ENCODE results near the gene HOXA6. TPM values are rescaled to one million over a fixed set of nuclear protein-coding genes. Genes with fewer than 3 reads are reported as not detected.

Gene HOXA6
- total RNA-seq, 1 donor from 2014 or later = not detected

DNA sequence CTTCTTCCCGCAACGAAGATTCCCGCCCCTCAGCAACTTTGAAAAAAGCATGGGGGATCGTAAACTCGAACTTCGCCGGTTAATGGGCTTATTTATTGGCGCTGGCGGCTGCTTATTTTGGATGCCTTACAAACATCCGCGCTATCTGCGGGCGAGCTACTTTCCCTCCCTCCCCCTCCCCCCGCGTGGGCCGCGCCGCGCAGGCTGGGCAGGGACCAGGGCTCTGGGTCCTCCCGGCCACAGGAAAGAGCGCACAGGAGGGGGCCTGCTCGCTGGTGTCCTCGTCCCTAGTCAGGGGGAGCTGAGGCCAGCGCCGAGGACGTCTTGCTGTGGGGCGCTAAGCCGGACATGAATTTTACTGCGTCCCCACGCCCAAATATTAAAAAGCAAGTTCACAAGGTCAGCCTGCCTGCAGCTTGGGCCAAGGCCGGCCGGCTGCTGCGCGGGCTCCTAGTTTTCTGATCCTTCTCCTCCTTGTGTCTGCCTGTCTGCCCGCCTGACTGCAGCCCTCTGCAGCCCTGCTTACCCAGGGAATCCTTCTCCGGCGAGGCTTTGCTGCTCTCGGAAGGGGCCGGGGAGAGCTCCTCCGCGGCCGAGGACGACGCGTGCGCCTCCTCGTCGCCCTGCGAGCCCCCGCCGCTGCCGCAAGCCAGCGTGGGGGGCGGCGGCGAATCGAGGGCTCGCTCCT, 25.4 kb upstream of the HOXA6 start:
- no peak for DNase-seq

DNA sequence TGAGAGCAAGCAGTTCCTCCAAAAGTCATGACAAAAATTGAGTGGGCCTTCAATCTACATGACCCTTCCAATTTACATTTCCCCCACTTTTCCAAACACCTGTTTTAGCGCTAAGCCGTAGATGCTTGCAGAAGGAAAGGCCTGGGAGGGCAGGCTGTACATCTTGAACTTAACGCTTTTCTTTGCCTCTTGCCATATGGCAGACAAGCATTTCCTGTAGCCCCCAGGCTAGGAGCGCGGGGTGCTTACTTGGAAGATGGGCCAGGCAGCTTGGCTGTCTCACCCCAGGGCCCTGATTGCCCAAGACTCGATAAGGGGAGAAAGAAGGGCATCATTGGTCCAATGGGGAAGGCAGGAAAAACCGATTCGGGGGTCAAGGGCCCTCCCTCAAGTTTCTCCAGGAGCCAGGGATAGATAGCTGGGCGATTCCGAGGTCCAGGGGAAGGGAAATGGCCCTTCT, 24.8 kb upstream of the HOXA6 start:
- no peak for DNase-seq

DNA sequence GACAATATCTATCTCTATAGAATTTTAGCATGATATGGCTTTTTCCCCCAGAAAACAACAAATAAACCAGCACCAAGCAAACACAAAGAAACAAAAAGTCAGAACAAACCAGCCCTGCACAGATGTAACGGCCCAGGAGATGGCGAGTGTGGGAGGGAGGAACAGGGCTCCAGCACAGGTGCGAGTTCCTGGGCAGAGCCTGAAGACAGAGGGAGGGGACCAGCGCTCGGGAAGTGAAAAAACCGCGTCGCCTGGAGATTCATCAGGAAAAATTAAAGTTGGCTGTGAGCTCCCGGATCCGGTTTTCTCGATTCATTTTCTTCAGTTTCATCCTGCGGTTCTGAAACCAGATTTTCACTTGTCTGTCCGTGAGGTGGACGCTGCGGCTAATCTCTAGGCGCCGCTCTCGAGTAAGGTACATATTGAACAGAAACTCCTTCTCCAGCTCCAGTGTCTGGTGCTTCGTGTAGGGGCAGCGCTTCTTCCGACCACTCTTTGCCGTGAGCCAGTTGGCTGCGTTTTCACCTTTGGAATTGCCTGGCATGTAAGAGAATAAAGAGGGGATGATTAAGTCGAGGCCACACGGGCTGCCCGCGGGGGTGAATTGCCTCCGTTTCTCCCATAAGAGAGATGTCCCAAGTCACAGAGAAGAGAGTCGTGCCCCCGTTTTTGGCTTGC, 24.2 kb upstream of the HOXA6 start:
- no peak for DNase-seq

DNA sequence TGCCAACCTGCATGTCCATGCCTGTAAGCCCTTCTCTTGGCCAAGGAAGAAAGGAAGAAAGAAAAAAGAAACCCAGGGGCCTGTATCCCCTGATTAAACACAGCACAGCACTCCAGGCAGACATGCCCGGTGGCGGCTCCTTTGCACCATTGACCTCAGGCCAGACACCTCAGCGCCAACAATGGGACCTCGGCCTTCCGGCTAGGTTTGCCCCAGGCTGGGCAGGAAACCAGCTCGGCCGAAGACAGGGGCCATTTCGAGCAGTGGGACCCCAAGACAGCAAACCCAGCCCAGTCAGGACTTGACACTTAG, 23.7 kb upstream of the HOXA6 start:
- no peak for DNase-seq

DNA sequence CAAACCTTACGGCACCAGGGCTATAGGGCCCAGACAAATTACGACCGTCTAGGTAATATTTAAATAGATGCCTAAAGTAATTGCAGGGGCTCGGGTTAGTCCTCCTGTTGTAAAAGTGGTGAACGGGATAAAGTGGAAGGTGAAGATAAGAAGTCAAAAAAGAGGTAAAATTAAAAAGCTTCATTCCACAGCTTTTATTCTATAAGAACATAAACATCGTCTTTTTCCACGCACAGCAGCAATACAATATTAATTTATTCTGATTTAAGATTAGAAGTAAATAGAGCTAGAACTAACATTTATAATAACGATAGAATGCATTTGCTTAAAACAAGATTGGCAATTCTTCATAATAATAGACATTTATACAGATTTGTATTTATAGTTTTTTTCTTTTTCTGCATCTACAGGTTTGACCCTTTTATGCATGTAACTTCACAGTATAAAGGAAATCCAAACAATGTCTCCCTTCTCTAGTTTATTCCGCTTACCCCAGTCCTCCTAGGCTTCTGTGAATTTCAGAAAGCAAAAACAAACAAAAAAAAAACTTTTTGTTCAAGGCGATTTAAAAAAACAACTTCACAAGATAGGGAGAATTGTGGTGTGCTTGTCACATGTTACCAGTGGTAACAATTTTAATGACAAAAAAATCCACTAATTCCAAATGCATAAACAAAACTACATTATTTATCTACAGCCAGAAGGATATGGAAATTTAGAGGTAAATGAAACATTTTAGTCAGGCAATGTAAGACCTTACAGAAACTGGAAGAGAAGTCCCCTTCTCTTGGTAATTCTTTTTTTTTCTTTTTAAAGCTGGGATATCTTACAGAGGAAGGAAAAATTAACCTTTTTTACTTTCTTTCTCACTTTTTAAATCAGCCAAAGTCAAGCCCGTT, 23.1 kb upstream of the HOXA6 start:
- DNase-seq = no peak

DNA sequence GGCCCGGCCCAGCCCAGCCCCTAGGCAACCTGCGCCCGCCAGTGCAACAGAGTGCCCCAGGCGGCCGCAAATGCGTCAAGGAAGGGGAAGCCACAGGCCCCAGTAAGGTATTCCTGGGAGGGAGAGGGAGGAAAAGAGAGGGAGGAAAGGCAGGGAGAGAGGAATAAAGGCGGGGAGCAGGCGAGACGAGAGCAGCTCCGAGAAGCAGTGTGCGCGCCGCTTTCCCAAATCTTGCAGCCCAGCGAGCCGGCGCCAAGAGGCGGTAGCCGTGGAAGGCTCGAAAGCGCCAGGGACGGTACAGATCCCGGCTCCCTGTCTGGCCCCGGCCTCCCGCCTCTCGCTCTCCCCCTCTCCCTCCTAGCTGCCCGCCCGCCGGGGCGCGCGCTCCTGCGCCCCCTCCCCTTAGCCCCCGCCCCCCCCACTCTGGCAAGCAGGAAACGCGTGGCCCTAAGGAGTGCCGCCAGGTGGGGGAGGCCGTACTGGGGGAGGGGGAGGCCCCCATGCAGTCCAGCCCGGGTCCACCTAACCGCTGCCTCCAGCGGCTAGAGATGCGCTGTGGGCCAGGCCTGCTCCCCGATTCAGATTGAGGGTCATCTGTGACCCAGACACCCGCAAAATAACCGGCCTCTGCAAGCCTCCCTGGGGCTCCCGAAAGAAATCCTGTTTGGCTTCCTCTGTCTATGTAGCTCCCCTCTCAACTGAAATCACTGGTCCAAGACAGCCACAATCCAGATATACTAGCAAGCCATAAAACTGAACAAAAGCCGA, 22.3 kb upstream of the HOXA6 start:
- no peak for DNase-seq

DNA sequence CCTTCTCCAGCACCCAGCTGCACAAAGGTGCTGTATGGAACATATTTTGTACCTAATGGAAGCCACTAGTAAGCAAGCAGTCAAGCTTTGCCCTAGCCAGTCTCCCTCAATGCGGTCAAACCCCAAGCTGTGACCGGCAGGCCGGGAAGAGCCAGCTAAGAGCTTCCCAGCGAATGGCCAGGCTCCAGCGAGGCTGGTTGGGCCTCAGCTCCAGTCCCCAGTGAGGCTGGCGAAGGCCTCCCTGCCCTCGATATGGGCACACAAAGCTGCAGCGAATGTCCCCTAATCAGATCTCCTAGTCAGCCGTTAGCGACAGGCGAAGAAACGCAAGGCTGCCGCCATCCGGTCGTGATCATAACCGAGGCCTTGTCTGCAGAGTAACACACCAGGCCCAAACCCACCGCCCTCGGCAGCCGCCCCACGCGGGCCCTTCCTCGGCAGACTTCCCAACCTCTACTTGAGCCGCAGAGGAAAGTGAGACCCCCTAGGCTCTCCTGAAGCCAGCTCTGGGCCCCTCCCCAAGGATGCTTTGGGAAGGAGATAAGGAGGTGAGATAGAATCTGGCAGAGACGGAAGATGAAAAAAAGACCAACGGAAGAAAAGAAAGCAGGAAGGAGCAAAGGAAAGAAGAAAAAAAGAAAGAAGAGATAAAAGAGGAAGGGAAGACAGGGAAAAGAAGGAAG, 20.8 kb upstream of the HOXA6 start:
- no peak for DNase-seq

DNA sequence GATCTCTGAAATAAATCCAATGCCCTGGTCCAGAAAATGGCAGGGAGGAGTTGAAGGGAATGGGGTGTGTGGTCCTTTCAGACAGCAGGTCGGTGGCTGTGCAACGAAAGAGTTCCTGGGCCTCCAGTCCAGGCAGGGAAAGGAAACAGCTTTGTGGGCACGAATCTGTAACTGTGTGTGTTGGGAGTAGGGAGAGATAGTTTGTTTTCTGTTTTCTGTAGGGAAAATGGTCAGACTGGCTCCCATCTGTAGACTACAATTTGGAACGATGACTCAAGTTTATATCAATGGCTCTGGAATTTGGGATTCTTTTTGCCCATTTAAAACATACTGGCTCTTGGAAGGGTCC, 20.3 kb upstream of the HOXA6 start:
- no peak for DNase-seq

DNA sequence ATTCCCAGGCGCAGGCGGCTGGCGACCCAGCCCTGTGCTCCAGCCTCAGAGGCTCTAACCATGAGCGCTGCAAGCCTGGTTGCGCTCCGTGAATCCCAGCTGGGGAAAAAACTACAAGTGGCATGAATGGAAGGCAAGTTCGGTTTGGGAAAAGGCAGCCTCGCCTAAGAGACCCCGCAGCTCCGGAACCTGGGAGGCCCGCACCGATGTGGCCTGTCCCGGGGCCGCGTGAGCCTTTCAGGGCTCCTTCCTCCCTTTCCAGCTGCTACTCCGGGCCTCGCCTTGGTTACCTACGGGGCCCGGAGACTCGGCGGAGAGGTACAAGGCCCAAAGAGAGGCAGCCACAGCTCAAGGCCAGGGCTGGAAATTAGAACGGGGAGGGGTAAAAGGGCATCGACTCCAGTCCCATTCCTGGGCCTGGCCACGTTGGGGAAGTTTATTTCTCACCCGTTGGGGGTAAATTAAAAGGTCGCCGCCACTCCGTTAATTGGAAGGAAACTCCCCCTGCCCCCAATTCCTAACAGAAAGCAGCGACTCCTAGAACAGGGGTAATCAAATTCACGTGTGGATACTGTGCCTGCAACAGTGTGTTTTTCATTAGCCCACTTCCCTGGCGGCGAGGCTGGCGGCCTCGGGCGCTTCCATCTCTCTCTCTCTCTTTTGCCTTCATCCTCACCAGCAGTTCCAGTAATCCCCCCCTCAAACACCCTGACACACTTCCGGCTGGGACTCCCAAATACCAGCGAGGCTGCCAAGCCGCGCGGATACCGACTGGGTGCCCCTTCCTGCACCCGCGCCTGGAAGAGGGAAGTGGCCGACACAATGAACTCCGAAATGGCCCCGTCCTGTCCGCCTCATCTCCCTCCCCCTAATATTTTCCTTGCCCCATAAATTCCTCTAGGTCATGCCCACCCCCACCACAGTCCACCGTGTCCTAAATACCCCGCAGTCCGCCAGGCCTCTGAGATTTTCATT, 19.2 kb upstream of the HOXA6 start:
- no peak for DNase-seq

DNA sequence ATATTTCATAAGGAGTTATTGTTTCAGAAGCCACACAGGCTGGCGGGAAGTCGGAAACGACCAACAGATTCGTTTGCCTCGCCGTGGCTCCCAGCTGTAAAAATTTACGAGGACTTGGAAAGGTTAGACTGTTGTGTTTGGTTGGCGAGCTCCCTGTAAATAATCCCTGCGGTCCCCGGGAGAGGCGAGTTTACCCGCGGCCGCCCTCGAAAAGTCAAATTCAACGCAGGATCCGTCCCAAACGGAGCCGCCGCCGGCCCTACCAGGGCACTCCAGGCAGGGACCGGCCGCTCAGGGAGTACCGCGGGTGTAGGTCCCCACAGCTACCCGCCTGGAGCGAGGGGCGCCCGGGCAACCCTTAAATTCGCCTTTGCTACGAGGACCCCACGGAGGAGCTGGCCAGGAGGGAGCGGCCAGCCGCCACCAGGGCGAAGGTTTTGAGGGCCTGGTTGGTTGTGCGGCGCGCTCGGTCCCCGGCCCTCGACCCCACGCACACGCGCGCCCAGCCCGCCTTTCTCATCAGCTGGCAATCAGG, 18.5 kb upstream of the HOXA6 start:
- DNase-seq = no peak

DNA sequence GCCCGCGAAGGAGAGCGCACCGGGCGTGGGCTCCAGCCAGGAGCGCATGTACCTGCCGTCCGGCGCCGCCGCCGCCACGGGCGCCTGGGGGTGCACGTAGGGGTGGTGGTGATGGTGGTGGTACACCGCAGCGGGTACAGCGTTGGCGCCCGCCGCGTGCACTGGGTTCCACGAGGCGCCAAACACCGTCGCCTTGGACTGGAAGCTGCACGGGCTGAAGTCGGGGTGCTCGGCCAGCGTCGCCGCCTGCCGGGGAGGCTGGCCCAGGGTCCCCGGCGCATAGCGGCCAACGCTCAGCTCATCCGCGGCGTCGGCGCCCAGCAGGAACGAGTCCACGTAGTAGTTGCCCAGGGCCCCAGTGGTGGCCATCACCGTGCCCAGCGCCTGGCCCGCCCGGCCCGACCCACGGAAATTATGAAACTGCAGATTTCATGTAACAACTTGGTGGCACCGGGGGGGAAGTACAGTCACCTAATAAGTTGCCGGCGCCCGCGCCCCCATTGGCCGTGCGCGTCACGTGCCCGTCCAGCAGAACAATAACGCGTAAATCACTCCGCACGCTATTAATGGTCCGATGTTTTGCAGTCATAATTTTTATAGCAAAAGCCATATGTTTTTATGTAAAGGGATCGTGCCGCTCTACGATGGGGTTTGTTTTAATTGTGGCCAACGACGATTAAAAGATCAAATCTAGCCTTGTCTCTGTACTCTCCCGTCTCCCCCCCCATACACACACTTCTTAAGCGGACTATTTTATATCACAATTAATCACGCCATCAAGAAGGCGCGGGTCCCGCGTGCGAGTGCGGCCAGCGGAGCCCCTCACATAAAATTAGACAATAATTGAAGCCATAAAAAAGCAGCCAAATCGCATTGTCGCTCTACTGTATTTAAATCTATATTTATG, 17.8 kb upstream of the HOXA6 start, which contains the start of gene HOXA9:
Gene HOXA9, minus strand, starts transcription at position 449 of the 907 bp plus-strand sequence. Its CDS starts 80 bp downstream, at position 369.
- no peak for DNase-seq

DNA sequence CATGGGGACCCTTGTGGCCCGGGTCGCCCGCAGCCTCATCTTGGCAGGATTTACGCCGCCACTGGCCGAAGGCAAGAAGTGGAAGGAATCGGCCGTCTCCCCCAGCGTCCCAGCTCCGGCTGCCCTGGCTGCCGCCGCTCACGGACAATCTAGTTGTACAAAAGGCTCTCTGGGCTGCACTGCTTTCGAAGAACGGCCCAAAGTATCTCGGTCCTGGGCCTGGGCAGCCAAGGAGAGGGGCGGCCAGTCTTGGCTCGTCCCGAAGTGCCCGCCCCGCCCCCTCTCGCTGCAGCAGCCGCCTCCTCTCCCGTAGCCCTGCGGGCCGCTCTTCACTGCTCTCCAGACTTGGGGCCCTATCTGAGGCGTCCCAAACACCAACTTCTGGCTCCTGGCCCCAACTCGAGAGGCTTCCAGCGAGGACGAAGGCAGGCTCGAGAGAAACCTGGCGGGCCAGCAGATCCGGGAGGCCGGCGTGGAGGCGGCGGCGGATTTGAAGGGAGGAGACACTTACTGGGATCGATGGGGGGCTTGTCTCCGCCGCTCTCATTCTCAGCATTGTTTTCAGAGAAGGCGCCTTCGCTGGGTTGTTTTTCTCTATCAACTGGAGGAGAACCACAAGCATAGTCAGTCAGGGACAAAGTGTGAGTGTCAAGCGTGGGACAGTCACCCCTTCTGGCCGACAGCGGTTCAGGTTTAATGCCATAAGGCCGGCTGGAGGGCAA, 17.0 kb upstream of the HOXA6 start:
- no peak for DNase-seq

DNA sequence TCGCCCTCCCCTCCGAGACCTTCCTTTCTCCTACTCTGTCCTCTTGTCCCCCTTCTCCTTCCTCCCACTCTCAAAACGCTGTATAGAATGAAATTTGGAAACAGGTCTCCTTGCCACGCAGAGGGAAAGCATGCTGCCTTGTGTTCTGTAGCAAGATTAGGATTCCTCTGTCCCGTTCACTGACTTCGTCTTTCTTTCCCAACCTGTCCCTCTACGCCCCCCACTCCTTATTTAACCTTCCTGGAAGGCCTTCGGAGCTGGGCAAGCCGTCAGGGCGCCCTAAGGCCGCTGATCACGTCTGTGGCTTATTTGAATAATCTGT, 16.4 kb upstream of the HOXA6 start:
- DNase-seq = no peak

DNA sequence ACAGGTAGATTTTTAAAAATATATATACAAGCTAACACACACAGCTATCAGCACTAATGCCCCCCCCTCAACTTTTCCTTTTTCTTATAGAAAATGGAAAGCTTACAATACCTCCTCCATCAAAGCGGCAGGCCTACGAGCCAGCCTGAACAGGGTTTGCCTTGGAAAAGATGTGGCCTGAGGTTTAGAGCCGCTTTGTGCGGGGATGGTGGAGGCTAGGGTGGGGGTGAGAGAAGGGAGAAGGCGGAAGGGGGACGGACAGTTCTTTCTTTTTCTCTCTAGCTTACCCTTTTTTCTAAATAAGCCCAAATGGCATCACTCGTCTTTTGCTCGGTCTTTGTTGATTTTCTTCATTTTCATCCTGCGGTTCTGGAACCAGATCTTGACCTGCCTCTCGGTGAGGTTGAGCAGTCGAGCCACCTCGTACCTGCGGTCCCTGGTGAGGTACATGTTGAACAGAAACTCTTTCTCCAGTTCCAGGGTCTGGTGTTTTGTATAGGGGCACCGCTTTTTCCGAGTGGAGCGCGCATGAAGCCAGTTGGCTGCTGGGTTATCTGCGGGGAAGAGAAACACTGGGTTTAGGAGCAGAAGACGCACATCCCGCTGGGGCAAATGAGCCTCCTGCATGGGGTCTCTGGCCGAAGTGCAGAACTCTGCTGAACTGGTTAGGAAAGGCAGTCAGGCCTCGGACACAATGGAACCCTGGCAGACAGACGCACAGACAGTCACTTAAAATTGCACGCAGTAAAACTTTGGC, 15.9 kb upstream of the HOXA6 start:
- no peak for DNase-seq

DNA sequence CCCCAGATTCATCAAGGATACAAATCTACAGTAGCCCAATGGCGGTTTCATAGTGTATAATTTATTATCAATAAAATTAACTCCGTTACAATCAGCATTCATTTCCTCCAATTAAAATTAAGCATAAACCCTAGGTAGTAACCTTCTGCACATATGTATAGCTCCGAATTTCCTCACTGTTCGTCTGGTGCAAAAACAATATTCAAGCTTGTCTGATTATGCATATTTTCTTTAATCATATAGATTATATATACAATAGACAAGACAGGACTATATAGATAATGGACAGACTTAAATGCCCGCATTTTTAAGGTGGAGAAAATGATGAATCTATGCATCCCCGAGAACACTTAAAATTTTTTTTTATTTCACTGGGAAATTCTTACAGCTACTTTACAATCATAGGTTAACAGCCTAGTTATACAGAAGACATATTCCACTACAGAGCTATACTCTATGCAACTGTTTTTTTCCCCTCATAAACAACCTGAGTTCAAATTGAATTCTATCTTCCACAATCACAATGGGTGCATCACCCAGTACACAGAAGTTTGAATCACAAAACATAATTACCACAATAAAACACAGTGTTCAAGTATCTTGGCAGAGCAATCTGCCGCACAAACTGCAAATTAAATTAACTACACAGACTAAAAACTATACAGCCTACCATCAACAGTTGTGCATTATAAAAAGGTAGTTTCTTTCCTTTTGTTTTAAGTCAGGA, 15.2 kb upstream of the HOXA6 start:
- DNase-seq = no peak

DNA sequence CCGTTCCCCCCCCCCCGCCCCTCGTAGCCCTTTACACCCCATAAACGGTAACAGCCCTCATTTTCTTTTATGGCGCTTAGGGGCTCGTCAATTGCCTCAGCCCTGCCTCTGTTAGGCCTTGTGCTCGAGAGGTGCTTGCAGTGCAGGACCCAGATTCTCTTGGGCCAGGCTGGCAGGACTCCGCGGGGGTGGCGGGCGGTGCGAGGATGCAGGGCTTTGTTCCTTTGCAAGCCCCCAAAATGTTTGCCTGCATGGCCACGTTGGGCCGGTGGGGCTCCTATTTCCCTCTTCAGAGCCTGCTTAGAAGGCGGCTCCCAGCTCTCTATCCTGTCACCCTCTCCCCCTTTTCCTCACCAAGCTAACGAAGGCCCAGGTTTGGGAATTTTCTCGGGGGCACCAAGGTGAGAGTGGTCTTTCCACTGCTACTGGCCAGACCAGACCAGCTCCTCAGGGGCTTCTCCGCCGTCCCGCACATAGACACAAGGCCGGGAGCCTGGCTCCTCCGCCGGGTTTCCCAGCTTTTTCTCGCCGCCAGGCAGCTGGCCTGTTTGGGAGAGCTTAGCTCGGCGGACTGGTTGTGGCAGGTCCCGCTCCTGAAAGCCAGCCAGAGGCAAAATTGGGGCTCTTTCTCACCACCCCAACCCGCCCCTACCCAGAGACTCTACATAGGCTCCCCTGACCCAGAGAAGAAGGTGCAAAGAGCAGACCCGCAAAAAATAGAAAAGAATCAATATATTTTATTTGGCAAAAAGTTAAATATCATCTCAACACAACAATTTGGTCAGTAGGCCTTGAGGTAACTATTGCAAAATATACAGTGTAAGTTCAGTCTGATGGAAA, 14.4 kb upstream of the HOXA6 start:
- no peak for DNase-seq
